Esophagus muscularis mucosa (tissue), 4 donors: ENCODE data around the gene SIX5. TPM values are rescaled to one million over a fixed set of nuclear protein-coding genes. Genes with fewer than 3 reads are reported as not detected.
A peak's percentile ranks its signal among the peaks of the same experiment; 100 is the strongest.

Experiments
- DNase-seq: peaks from one replicate; pipeline ENCODE4 v3.0.0-alpha.2; 2017; ENCODE audit errors: extremely low spot score
- H3K27ac ChIP-seq, 4 donors: fragments of 200-600 bp; sonication (generic); replicated peaks in 1 of 4; 1 replicate in 3 of 4; 2 replicates in 1 of 4; pipeline ENCODE4 v1.5.1; 2016 to 2019; ENCODE audit warnings: mild to moderate bottlenecking in 1 of 4
- H3K27me3 ChIP-seq, 4 donors: fragments of 200-600 bp; sonication (generic); one replicate each; pipeline versions ENCODE4 v1.5.1 to v1.6.0; 2016 to 2019
- H3K36me3 ChIP-seq, 4 donors: fragments of 200-600 bp; sonication (generic); one replicate each; pipeline ENCODE4 v1.5.1; 2016 to 2019
- H3K4me1 ChIP-seq, 4 donors: fragments of 200-600 bp; sonication (generic); one replicate each; pipeline ENCODE4 v1.5.1; 2016 to 2019
- H3K4me3 ChIP-seq, 4 donors: fragments of 200-600 bp; sonication (generic); 1 replicate in 2 of 4; 2 replicates in 2 of 4; pipeline ENCODE4 v1.5.1; 2016 to 2019; ENCODE audit warnings: mild to moderate bottlenecking in 4 of 4, moderate library complexity in 1 of 4
- H3K9me3 ChIP-seq, 4 donors: fragments of 200-600 bp; sonication (generic); 1 replicate in 3 of 4; 2 replicates in 1 of 4; pipeline ENCODE4 v1.5.1; 2016 to 2019
- CTCF ChIP-seq, 3 experiments: fragments of 200-600 bp in 2 of 3; fragments of 450-650 bp in 1 of 3; sonication (generic) in 2 of 3; IDR thresholded peaks; one replicate each; pipeline ENCODE4 v1.5.1; 2017 to 2019; ENCODE audit warnings: antibody characterized with exemption in 3 of 3, mild to moderate bottlenecking in 2 of 3, moderate library complexity in 1 of 3
- EP300 ChIP-seq: sonication (generic); formaldehyde crosslinking; IDR thresholded peaks from one replicate; pipeline ENCODE4 v1.6.1; 2017; ENCODE audit warnings: antibody characterized with exemption
- POLR2A ChIP-seq: fragments of 450-650 bp; IDR thresholded peaks from one replicate; pipeline ENCODE4 v1.6.1; 2017; ENCODE audit warnings: antibody characterized with exemption, moderate library complexity, mild to moderate bottlenecking, low read depth
- POLR2AphosphoS5 ChIP-seq, 2 donors: sonication (generic); formaldehyde crosslinking; IDR thresholded peaks; one replicate each; pipeline ENCODE4 v1.6.1; 2017; ENCODE audit warnings: antibody characterized with exemption in 2 of 2
- WGBS: methylation state at CpG from one replicate; pipeline ENCODE4 v1.1.5; 2018; 5-methylcytosine and 5-hydroxymethylcytosine counted together
- intact Hi-C: fragments of 100-400 bp; cut with DNase I; formaldehyde crosslinking; loops from one replicate; pipeline ENCODE4 v1.15.1; 2023
- total RNA-seq, 4 donors: library from RNA; depleted of rRNA; stranded (reverse); fragments of >200 nt; gene quantifications; one replicate each; pipeline versions ENCODE4 v1.1.0 to v1.2.1, GENCODE V29; 2016

The SIX5 gene
- total RNA-seq, 4 donors from 2014 or later, result 18.2 to 39.9 (median 28.8) TPM

- TF ChIP-seq CTCF (IDR thresholded peaks at IDR 0.05), result no peak
- TF ChIP-seq POLR2A, result no peak
- Histone ChIP-seq H3K4me3 (no peak overlapping the region), H3K4me1 (peaks cover 18 to 59% (median 51%) of the 10 kb centered on the region in 4 donors), H3K36me3 (peaks cover 33 to 72% (median 53%) of the 10 kb centered on the region in 4 donors), H3K27me3 (no peaks in the 10 kb centered on the region), H3K9me3 (no peaks in the 10 kb centered on the region), H3K27ac (no peak overlapping the region)
- intact Hi-C loops, result no loop called here
- 77% methylated on average over 5 of the region's 9 CpGs for WGBS
- DNase-seq, result no peak
Observed at GRCh38 chr19:45774765-45775164, 5.7 kb upstream of the SIX5 start.

GRCh38 chr19:45773384-45773783, 4.3 kb upstream of the SIX5 start:
- H3K9me3 ChIP-seq, result no peaks in the 10 kb centered on the region
- WGBS, result 25% methylated on average over 2 of the region's 2 CpGs
- peak overlapping the region in 3 of 4 donors; percentile 91 to 98 (median 98) for H3K27ac ChIP-seq
- intact Hi-C loops, result no loop called here
- no peak for DNase-seq
- no peaks in the 10 kb centered on the region for H3K27me3 ChIP-seq
- no peak overlapping the region for H3K4me3 ChIP-seq
- no peak for TF ChIP-seq POLR2AphosphoS5 (IDR thresholded peaks at IDR 0.05)
- TF ChIP-seq CTCF (IDR thresholded peaks at IDR 0.05), result no peak
- TF ChIP-seq EP300, result no peak
- no peak for TF ChIP-seq POLR2A
- peaks cover 10 to 48% (median 41%) of the 10 kb centered on the region in 4 donors for H3K4me1 ChIP-seq
- peaks cover 30 to 63% (median 44%) of the 10 kb centered on the region in 4 donors for H3K36me3 ChIP-seq

- intact Hi-C loops, result no loop called here
- WGBS, result 80% methylated on average over 1 of the region's 3 CpGs
- H3K36me3 ChIP-seq, result peaks cover 26 to 59% (median 40%) of the 10 kb centered on the region in 4 donors
Observed at GRCh38 chr19:45772912-45773311, 3.9 kb upstream of the SIX5 start.

GRCh38 chr19:45772130-45772840, 3.2 kb upstream of the SIX5 start:
- Histone ChIP-seq H3K36me3 (peaks cover 19 to 52% (median 33%) of the 10 kb centered on the region in 4 donors), H3K4me1 (peaks cover 11 to 44% (median 35%) of the 10 kb centered on the region in 4 donors), H3K27me3 (no peaks in the 10 kb centered on the region), H3K4me3 (no peak overlapping the region), H3K27ac (peak overlapping the region; percentile 91 to 98 (median 97)), H3K9me3 (no peaks in the 10 kb centered on the region)
- DNase-seq, result no peak
- 75% methylated on average over 11 of the region's 14 CpGs for WGBS
- intact Hi-C loops, result no loop called here
- TF ChIP-seq POLR2AphosphoS5 (IDR thresholded peaks at IDR 0.05), result no peak
- no peak for TF ChIP-seq POLR2A
- TF ChIP-seq EP300, result no peak
- no peak for TF ChIP-seq CTCF (IDR thresholded peaks at IDR 0.05)

More at GRCh38 chr19:45772912-45773311, 3.9 kb upstream of the SIX5 start:
- no peak for DNase-seq
- H3K4me1 ChIP-seq, result peaks cover 10 to 47% (median 36%) of the 10 kb centered on the region in 4 donors
- no peak overlapping the region for H3K4me3 ChIP-seq
- no peaks in the 10 kb centered on the region for H3K9me3 ChIP-seq
- H3K27ac ChIP-seq, result peak overlapping the region; percentile 91 to 98 (median 97)
- TF ChIP-seq CTCF (IDR thresholded peaks at IDR 0.05) (no peak), POLR2A (no peak), POLR2AphosphoS5 (IDR thresholded peaks at IDR 0.05) (no peak), EP300 (no peak)
- no peaks in the 10 kb centered on the region for H3K27me3 ChIP-seq
